Gastrocnemius medialis (tissue), 4 donors: ENCODE data around the gene MOGAT1. TPM values are rescaled to one million over a fixed set of nuclear protein-coding genes. Genes with fewer than 3 reads are reported as not detected.

Experiments
- ATAC-seq, 2 donors: fragments of 150-250 bp; one replicate each; pipeline ENCODE4 v1.9.1; 2016
- DNase-seq, 2 donors: peaks; one replicate each; pipeline ENCODE4 v3.0.0-alpha.2; 2019
- H3K27ac ChIP-seq, 4 donors: fragments of 200-600 bp; sonication (generic); 1 replicate in 1 of 4; 2 replicates in 3 of 4; pipeline ENCODE4 v1.5.1; 2016 to 2018; ENCODE audit warnings: mild to moderate bottlenecking in 2 of 4, moderate library complexity in 1 of 4
- H3K27me3 ChIP-seq, 3 donors: fragments of 200-600 bp; sonication (generic) in 2 of 3; 1 replicate in 1 of 3; 2 replicates in 2 of 3; pipeline versions ENCODE4 v1.5.1 to v1.6.0; 2016 to 2019; ENCODE audit warnings: mild to moderate bottlenecking in 1 of 3, moderate library complexity in 1 of 3
- H3K36me3 ChIP-seq, 2 donors: fragments of 200-600 bp; sonication (generic) in 1 of 2; one replicate each; pipeline ENCODE4 v1.5.1; 2017 to 2018
- H3K4me1 ChIP-seq, 2 donors: fragments of 200-600 bp; sonication (generic) in 1 of 2; one replicate each; pipeline ENCODE4 v1.5.1; 2016 to 2017; ENCODE audit warnings: mild to moderate bottlenecking in 2 of 2
- H3K4me3 ChIP-seq, 4 donors: fragments of 200-600 bp; sonication (generic) in 3 of 4; 1 replicate in 1 of 4; 2 replicates in 3 of 4; pipeline ENCODE4 v1.5.1; 2016 to 2019; ENCODE audit warnings: mild to moderate bottlenecking in 2 of 4
- H3K9me3 ChIP-seq, 3 donors: fragments of 200-600 bp; sonication (generic) in 2 of 3; 1 replicate in 1 of 3; 2 replicates in 2 of 3; pipeline ENCODE4 v1.5.1; 2016 to 2019
- POLR2A ChIP-seq, 2 donors: fragments of 450-650 bp; IDR thresholded peaks; one replicate each; pipeline ENCODE4 v1.6.1; 2017; ENCODE audit warnings: antibody characterized with exemption in 2 of 2, mild to moderate bottlenecking in 2 of 2, moderate library complexity in 2 of 2
- in situ Hi-C, 4 donors: fragments of 200-750 bp; cut with MboI; loops; one replicate each; pipeline versions ENCODE4 v1.15.0 to v1.8.0; 2017; ENCODE audit warnings: low sequenced_read_pairs in 4 of 4
- intact Hi-C: fragments of 100-400 bp; cut with DNase I; formaldehyde crosslinking; loops from one replicate; pipeline ENCODE4 v1.15.1; 2023; ENCODE audit warnings: low total_unique reads
- total RNA-seq, 4 donors: library from RNA; depleted of rRNA; stranded (reverse); fragments of >200 nt; gene quantifications; one replicate each; pipeline versions ENCODE4 v1.1.0 to v1.2.3, GENCODE V29; 2016
- TF ChIP-seq, protein P1 (sequence below), 5 experiments: fragments of 450-650 bp in 3 of 5; fragments of 200-600 bp in 2 of 5; sonication (generic) in 2 of 5; IDR thresholded peaks in 4 of 5; conservative IDR thresholded peaks in 1 of 5; 1 replicate in 4 of 5; 2 replicates in 1 of 5; pipeline ENCODE4 v1.5.1; 2016 to 2019; ENCODE audit warnings: antibody characterized with exemption in 5 of 5, mild to moderate bottlenecking in 3 of 5, moderate library complexity in 3 of 5

The MOGAT1 gene
- total RNA-seq, 4 donors from 2014 or later, result not detected

DNA sequence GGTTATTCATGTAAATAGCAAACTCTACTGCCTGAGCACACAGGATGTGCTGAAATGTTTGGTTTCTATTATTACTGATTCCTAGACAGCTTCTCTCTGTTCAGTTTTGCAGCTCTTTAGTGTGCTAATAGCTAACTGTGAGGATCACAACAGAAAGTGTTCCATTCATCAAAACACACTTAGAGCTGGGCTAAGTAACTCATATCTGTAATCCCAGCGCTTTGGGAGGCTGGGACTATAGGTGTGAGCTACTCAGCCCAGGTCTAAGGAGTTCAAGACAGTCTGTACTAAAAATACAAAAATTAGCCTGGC, 63.2 kb downstream of the MOGAT1 start:
- intact Hi-C loops, result no loop called here
- in situ Hi-C loops, result no loop called here
- DNase-seq (no peak), ATAC-seq (no peak)
- H3K4me3 ChIP-seq, result no peak overlapping the region
- no peaks in the 10 kb centered on the region for H3K27me3 ChIP-seq
- TF ChIP-seq, protein P1, sequence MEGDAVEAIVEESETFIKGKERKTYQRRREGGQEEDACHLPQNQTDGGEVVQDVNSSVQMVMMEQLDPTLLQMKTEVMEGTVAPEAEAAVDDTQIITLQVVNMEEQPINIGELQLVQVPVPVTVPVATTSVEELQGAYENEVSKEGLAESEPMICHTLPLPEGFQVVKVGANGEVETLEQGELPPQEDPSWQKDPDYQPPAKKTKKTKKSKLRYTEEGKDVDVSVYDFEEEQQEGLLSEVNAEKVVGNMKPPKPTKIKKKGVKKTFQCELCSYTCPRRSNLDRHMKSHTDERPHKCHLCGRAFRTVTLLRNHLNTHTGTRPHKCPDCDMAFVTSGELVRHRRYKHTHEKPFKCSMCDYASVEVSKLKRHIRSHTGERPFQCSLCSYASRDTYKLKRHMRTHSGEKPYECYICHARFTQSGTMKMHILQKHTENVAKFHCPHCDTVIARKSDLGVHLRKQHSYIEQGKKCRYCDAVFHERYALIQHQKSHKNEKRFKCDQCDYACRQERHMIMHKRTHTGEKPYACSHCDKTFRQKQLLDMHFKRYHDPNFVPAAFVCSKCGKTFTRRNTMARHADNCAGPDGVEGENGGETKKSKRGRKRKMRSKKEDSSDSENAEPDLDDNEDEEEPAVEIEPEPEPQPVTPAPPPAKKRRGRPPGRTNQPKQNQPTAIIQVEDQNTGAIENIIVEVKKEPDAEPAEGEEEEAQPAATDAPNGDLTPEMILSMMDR (IDR thresholded peaks at IDR 0.05 in 4 of 5, conservative IDR thresholded peaks at IDR 0.05 in 1 of 5), result no peak
- no peak for TF ChIP-seq POLR2A (IDR thresholded peaks at IDR 0.05)
- peaks cover 45 to 53% of the 10 kb centered on the region in 2 donors for H3K4me1 ChIP-seq
- peak overlapping the region in 2 of 4 donors; percentile 3 to 11 for H3K27ac ChIP-seq
- H3K36me3 ChIP-seq, result no peaks in the 10 kb centered on the region
- no peaks in the 10 kb centered on the region for H3K9me3 ChIP-seq

DNA sequence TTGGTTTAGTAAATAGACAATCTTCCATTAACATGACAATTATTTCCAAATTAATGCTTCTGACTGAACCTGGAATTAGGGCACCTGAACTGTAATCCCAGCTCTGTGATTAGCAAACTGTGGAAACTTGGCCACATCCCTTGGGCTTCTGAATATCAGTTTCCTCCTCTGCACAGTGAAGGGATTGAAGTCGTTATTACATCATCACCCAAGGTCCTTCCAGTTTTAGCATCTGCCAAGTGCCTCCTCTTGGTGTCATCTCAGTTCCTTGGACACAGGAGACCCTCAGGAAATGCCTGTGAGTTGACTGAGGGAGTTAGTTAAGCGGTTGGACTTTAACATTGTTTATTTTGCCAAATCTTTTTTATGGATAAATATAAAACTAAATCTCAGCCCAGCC, 64.8 kb downstream of the MOGAT1 start:
- peak in 1 of 2 donors; percentile 61 for DNase-seq
- no peaks in the 10 kb centered on the region for H3K9me3 ChIP-seq
- no peaks in the 10 kb centered on the region for H3K36me3 ChIP-seq
- no peaks in the 10 kb centered on the region for H3K27me3 ChIP-seq
- intact Hi-C loops (loop anchor here (2.0 kb wide), 1 partner anchor 28 kb away; no protein-coding TSS in a partner anchor), in situ Hi-C loops (no loop called here)
- TF ChIP-seq, protein P1 (IDR thresholded peaks at IDR 0.05 in 4 of 5, conservative IDR thresholded peaks at IDR 0.05 in 1 of 5), result no peak
- TF ChIP-seq POLR2A (IDR thresholded peaks at IDR 0.05), result no peak
- peaks cover 35 to 45% of the 10 kb centered on the region in 2 donors for H3K4me1 ChIP-seq
- peak overlapping the region in 3 of 4 donors; percentile 37 to 83 (median 82) for H3K27ac ChIP-seq
- ATAC-seq, result peak; percentile 85 to 93
- no peak overlapping the region for H3K4me3 ChIP-seq

DNA sequence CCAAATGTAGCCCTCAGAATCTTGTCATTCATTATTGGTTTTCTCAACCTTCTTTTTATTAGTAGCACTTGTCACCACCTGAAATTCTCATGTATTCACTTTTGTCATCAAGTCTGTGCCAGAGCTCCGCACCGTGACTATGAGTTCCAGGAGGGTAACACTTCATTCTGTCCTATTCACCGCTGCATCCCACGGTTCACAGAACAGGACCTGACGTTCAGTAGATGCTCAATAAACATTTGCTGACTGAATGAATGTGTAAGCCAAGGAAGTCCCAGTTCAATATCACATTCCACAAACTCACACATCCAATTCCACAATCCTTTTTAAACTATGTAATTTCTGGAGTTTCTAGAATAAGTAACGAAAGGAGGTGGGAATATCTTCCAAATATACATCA, 65.5 kb downstream of the MOGAT1 start:
- no peak overlapping the region for H3K4me3 ChIP-seq
- no peaks in the 10 kb centered on the region for H3K9me3 ChIP-seq
- in situ Hi-C loops (no loop called here), intact Hi-C loops (loop anchor here (2.0 kb wide), 1 partner anchor 28 kb away; no protein-coding TSS in a partner anchor)
- no peaks in the 10 kb centered on the region for H3K36me3 ChIP-seq
- H3K4me1 ChIP-seq, result peaks cover 35 to 45% of the 10 kb centered on the region in 2 donors
- DNase-seq (no peak), ATAC-seq (no peak)
- no peaks in the 10 kb centered on the region for H3K27me3 ChIP-seq
- TF ChIP-seq, protein P1 (IDR thresholded peaks at IDR 0.05 in 4 of 5, conservative IDR thresholded peaks at IDR 0.05 in 1 of 5), result no peak
- TF ChIP-seq POLR2A (IDR thresholded peaks at IDR 0.05), result no peak
- peak overlapping the region in 3 of 4 donors; percentile 37 to 83 (median 82) for H3K27ac ChIP-seq

DNA sequence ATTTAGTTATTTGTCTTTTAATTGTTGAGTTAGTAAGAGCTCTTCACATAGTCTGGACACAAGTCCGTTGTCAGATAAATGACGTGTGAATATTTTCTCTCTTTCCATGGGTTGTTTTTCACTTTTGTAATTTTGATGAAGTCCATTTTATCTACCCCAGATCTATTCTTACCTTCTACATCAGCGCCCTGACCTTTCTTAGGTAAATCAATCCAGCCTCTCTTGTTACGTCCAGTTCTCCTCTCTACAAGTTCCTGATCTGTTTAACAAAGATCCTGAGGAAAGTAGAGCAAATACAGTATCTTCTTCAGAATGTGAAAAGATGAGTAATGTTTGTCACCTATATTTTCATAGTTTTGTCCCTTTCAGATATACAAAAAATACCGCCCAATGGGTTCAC, 66.9 kb downstream of the MOGAT1 start:
- intact Hi-C loops (no loop called here), in situ Hi-C loops (no loop called here)
- peak overlapping the region in 1 of 4 donors; percentile 18 for H3K4me3 ChIP-seq
- peaks cover 41 to 44% of the 10 kb centered on the region in 2 donors for H3K4me1 ChIP-seq
- peak overlapping the region; percentile 63 to 83 (median 76) for H3K27ac ChIP-seq
- DNase-seq (no peak), ATAC-seq (peak in 1 of 2 donors; percentile 51)
- no peaks in the 10 kb centered on the region for H3K36me3 ChIP-seq
- H3K9me3 ChIP-seq, result no peaks in the 10 kb centered on the region
- TF ChIP-seq POLR2A (IDR thresholded peaks at IDR 0.05), result no peak
- TF ChIP-seq, protein P1 (IDR thresholded peaks at IDR 0.05 in 4 of 5, conservative IDR thresholded peaks at IDR 0.05 in 1 of 5), result no peak
- H3K27me3 ChIP-seq, result no peaks in the 10 kb centered on the region

DNA sequence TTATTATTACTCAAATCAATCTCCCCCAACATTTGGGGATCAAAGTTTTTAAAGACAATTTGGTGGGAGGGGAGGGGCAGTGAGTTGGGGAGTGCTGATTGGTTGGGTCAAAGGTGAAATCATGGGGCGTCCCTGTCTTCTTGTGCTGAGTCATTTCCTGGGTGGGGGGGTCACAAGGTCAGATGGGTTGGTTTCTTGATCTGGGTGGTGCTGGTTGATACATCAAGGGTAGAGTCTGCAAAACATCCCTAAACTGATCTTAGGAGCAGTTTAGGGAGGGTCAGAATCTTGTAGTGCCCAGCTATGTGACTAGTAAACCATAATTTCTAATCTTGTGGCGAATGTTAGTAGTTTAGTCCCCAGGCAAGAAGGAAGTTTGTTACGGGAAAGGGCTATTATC, 67.4 kb downstream of the MOGAT1 start:
- ATAC-seq, result peak in 1 of 2 donors; percentile 53
- Histone ChIP-seq H3K36me3 (no peaks in the 10 kb centered on the region), H3K9me3 (no peaks in the 10 kb centered on the region), H3K4me3 (peak overlapping the region in 1 of 4 donors; percentile 18), H3K27me3 (no peaks in the 10 kb centered on the region), H3K27ac (peak overlapping the region; percentile 63 to 83 (median 76)), H3K4me1 (peaks cover 45 to 49% of the 10 kb centered on the region in 2 donors)
- in situ Hi-C loops, result no loop called here
- no peak for TF ChIP-seq POLR2A (IDR thresholded peaks at IDR 0.05)
- TF ChIP-seq, protein P1 (IDR thresholded peaks at IDR 0.05 in 4 of 5, conservative IDR thresholded peaks at IDR 0.05 in 1 of 5), result no peak
- intact Hi-C loops, result no loop called here
- peak in 1 of 2 donors; percentile 46 for DNase-seq
